Natural killer cell treated with Interleukin-12 subunit alpha and Interleukin-12 subunit beta and Interleukin-15 and Interleukin-18, amount 100 ng/mL, for 72 hours (primary cell): ENCODE results near the gene CNTN3. TPM values are rescaled to one million over a fixed set of nuclear protein-coding genes. Genes with fewer than 3 reads are reported as not detected.

Source experiments
- ATAC-seq, 2 donors: fragments of 150-1000 bp; cut with Tn5 transposase in 1 of 2; sonication (Bioruptor Pico), chemical (Tn5 transposase) in 1 of 2; 2 replicates each; pipeline ENCODE4 v1.10.0; 2021
- DNase-seq: peaks from one replicate; pipeline ENCODE4 v3.0.0; 2022; ENCODE audit warnings: low spot score
- H3K27ac Mint-ChIP-seq, 2 donors: 1 replicate in 1 of 2; 2 replicates in 1 of 2; pipeline ENCODE4 v1.8.0; 2022; ENCODE audit warnings: mixed read lengths in 2 of 2, mild to moderate bottlenecking in 1 of 2, moderate library complexity in 1 of 2
- H3K27me3 Mint-ChIP-seq, 2 donors: 1 replicate in 1 of 2; 2 replicates in 1 of 2; pipeline ENCODE4 v1.8.0; 2022; ENCODE audit warnings: mixed read lengths in 2 of 2
- H3K36me3 Mint-ChIP-seq: one replicate; pipeline ENCODE4 v1.8.0; 2022; ENCODE audit warnings: mixed read lengths
- H3K4me1 Mint-ChIP-seq, 2 donors: 1 replicate in 1 of 2; 2 replicates in 1 of 2; pipeline ENCODE4 v1.8.0; 2022; ENCODE audit warnings: low read depth in 2 of 2, mixed read lengths in 2 of 2, mild to moderate bottlenecking in 1 of 2
- H3K4me3 Mint-ChIP-seq: one replicate; pipeline ENCODE4 v1.8.0; 2022; ENCODE audit warnings: mixed read lengths
- H3K9me3 Mint-ChIP-seq: 2 replicates; pipeline ENCODE4 v1.8.0; 2022; ENCODE audit warnings: mixed read lengths
- total RNA-seq, 2 donors: library from RNA; stranded (reverse); gene quantifications; one replicate each; pipeline ENCODE4 v1.2.3, GENCODE V29; 2022

Gene CNTN3
- total RNA-seq, 2 donors from 2014 or later: not detected

DNA sequence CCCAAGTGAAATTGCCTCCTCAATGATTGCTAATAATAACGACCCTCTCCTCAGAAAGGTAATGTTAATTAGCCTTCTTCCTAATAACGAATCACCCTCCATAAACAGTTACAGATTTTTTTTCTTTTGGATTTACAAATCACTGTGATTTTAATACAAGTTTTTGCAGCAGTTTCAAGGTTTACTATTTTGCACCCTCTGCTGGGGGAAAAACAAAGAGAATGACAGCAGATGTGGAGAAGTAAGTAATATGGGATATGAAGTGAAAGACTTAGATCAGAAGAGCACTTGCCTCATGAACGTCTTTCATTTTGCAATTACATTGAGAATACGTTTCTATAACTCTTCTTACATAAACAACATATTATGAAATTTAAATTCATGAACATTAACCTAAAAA, 16.1 kb upstream of the CNTN3 start:
- H3K27ac Mint-ChIP-seq: no peak overlapping the region
- peaks cover 5% of the 10 kb centered on the region for H3K9me3 Mint-ChIP-seq
- ATAC-seq (no peak), DNase-seq (no peak)
- no peak overlapping the region for H3K4me3 Mint-ChIP-seq
- H3K27me3 Mint-ChIP-seq: no peaks in the 10 kb centered on the region
- H3K4me1 Mint-ChIP-seq: no peaks in the 10 kb centered on the region
- peaks cover 4% of the 10 kb centered on the region for H3K36me3 Mint-ChIP-seq

DNA sequence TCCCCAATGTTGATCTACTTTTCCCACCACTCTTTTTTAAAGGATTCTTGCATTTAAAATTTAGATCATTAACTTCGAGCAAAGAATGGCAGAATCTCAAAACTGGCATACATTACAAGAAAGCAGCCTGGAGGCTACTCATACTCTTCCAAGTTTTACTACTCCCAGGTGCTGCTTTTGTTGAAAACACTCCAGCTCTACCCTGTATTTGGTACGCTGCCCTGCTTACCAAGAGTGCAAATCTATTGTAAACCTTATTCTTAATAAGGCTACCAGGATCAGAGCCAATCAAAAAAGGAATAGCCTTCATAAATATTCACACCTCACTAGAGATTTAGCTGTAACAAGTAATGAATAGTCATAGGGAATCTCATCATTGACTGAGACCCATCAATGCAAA, 11.6 kb upstream of the CNTN3 start:
- ATAC-seq (no peak), DNase-seq (no peak)
- Mint-ChIP-seq H3K27me3 (no peaks in the 10 kb centered on the region), H3K9me3 (peaks cover 8% of the 10 kb centered on the region), H3K36me3 (peaks cover 4% of the 10 kb centered on the region), H3K4me1 (no peaks in the 10 kb centered on the region), H3K27ac (no peak overlapping the region), H3K4me3 (no peak overlapping the region)

DNA sequence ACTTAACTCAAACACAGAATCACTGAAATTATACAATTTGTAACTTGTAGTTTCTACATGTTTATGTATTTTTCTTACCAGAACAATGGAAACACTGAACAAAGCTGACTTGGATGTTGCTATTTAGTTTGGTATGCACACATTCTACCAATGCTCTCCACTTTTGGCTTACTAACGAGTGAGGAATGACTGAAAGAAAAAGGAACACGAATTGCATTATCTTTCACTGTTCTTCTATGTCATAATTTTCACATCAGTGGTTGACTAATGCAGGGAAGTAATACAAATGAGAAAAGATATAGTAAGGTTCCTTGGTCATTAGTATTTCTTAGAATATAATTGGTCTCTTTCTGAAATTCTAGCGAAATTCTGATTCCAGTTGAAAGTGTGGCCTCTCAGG, 9.8 kb upstream of the CNTN3 start:
- Mint-ChIP-seq H3K27ac (no peak overlapping the region), H3K27me3 (no peaks in the 10 kb centered on the region), H3K4me3 (no peak overlapping the region), H3K4me1 (no peaks in the 10 kb centered on the region), H3K9me3 (peaks cover 8% of the 10 kb centered on the region), H3K36me3 (peaks cover 4% of the 10 kb centered on the region)
- no peak for ATAC-seq
- no peak for DNase-seq

DNA sequence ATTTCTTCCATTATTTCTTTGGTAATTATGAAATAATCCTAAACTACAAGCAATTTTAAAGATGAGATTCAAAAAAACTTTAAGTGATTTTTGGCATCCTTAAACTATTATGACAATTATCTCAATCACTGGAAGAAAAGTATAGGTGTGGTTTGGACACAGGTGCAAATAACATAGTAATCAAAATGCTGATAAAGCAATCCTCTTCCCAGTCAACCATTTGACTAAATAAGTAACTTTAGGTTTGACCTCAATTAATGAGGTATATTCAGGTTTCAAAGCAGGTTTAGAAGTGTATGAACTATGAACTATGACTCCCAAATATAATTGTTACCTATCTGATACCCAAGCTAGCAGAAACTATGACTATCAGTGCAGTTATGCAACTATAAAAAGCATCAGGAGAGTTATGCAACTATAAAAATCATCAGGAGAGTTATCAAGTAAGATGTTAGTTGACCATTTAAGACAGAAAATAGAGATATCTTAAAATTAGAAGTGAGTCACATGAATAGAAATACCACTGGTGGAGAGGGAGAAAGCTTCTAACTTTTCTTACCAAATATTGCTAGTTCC, 8.9 kb upstream of the CNTN3 start:
- Mint-ChIP-seq H3K36me3 (peaks cover 4% of the 10 kb centered on the region), H3K9me3 (peaks cover 8% of the 10 kb centered on the region), H3K27me3 (no peaks in the 10 kb centered on the region), H3K27ac (no peak overlapping the region), H3K4me1 (no peaks in the 10 kb centered on the region), H3K4me3 (no peak overlapping the region)
- DNase-seq (no peak), ATAC-seq (no peak)

DNA sequence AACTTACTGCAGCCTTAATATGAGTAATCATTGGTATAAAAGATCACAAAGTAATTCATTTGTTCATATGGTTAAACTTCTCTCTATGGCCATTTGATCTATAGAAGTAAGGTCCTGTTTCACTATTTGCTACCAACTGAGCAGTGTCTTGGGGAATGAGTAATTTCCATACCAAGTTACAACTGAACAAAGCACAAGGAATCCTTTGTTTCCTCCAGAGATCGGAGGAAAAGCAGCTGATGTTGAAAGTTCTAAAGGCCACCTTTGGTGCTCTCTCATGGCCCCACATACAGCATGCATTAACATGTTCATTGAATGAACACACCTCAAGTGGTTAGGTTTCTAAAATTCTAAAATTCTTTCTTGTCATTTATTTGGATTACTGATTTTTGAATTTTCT, 7.1 kb upstream of the CNTN3 start:
- H3K27ac Mint-ChIP-seq: no peak overlapping the region
- no peaks in the 10 kb centered on the region for H3K27me3 Mint-ChIP-seq
- H3K4me1 Mint-ChIP-seq: no peaks in the 10 kb centered on the region
- H3K4me3 Mint-ChIP-seq: no peak overlapping the region
- peaks cover 3% of the 10 kb centered on the region for H3K9me3 Mint-ChIP-seq
- DNase-seq (no peak), ATAC-seq (no peak)
- H3K36me3 Mint-ChIP-seq: no peaks in the 10 kb centered on the region

DNA sequence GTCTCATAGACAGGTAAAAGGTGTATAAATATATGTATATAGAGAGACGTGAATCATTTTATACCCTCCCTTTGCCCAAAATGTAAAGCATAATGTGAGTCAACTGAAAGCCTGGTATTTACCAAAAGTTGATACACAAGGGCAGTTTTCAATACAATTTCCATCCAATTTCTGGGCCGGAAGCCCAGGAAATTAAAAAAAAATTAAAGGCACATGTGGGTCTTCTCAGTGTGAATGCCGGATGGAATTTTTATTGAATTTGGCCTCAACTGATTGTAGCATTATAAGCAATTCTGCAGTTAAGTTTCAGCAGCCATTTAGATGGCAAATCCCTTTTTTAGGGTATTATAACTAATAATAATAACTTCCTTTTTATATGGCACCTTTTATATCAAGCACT, 3.3 kb upstream of the CNTN3 start:
- peaks cover 3 to 8% of the 10 kb centered on the region in 2 donors for H3K27me3 Mint-ChIP-seq
- H3K9me3 Mint-ChIP-seq: peaks cover 2% of the 10 kb centered on the region
- no peak for ATAC-seq
- H3K36me3 Mint-ChIP-seq: no peaks in the 10 kb centered on the region
- H3K27ac Mint-ChIP-seq: no peak overlapping the region
- no peak overlapping the region for H3K4me3 Mint-ChIP-seq
- H3K4me1 Mint-ChIP-seq: no peaks in the 10 kb centered on the region
- DNase-seq: no peak

DNA sequence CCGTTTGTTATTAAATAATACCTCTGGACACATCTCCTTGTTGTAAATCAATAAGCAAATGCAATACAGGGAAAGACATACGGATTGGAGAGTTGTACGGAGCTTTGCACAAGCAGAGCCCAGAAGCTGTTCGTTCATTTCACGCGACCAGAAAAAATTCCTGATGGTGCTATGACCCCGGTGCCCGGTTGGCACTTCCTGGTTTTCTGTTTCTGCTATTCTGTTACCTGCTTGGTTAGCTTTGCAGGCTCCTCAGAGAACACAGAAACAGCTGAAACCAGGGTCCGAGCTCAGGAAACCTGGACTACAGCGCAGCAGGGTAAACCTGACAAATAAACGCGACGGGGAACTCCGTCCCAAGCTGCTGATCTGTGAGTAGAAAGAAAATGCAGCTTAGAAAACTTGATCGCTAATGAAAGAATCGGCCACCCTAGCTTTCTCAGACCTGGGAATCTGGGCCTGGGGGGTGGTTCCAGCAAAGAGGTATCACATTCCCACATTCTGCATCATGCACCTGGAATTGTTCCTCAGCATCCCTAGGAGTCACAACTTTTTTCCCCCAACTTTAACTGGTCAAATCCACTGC, 845 bp downstream of the CNTN3 start:
- no peaks in the 10 kb centered on the region for H3K4me1 Mint-ChIP-seq

DNA sequence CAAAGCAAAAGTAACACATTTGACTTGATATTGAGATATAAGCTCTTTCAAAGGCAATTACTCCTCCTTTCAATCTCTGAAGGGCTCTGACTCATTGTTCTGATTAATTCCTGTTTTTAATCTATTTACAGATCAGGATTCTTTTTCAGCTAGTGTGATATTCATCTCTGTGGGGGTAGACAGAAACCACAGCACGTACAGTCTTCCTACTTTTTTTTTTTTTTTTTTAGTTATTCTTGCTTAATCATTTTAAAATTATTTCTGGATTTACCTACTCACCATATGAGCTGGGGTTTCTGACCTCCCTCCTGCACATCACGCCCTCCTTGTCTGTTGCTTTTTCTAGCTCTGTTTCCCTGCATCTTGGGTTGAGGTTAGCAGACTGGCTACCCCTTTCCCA, 1.4 kb downstream of the CNTN3 start:
- no peak overlapping the region for H3K27ac Mint-ChIP-seq
- no peak overlapping the region for H3K4me3 Mint-ChIP-seq
- DNase-seq: no peak
- H3K36me3 Mint-ChIP-seq: no peaks in the 10 kb centered on the region
- ATAC-seq: no peak
- H3K9me3 Mint-ChIP-seq: peaks cover 6% of the 10 kb centered on the region
- H3K27me3 Mint-ChIP-seq: peaks cover 3 to 10% of the 10 kb centered on the region in 2 donors
- no peaks in the 10 kb centered on the region for H3K4me1 Mint-ChIP-seq

More for the DNA sequence above, 845 bp downstream of the CNTN3 start:
- H3K9me3 Mint-ChIP-seq: peaks cover 6% of the 10 kb centered on the region
- no peak for DNase-seq
- no peak for ATAC-seq
- H3K27me3 Mint-ChIP-seq: peaks cover 3 to 10% of the 10 kb centered on the region in 2 donors
- H3K27ac Mint-ChIP-seq: no peak overlapping the region
- H3K36me3 Mint-ChIP-seq: no peaks in the 10 kb centered on the region
- no peak overlapping the region for H3K4me3 Mint-ChIP-seq

DNA sequence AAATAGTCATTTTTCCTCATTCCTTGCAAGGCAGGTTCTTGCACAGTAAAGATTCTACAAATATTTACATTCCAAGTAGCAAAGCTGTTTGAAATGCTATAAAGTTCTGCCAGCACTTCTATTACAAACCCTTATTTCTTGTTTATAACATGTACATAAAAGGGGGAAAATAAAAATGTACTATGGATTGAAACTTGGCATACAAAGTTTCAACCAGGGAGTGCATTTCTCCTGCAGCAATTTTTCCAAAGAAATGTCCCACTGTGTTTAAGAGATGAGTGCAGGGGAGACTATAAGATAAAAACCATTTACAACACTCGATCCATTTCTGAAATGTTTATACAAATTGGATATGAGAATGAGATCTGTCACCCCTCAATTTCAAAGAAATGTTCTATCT, 3.3 kb downstream of the CNTN3 start:
- H3K9me3 Mint-ChIP-seq: peaks cover 7% of the 10 kb centered on the region
- H3K27me3 Mint-ChIP-seq: peaks cover 3 to 10% of the 10 kb centered on the region in 2 donors
- DNase-seq (no peak), ATAC-seq (no peak)
- no peaks in the 10 kb centered on the region for H3K36me3 Mint-ChIP-seq
- H3K4me3 Mint-ChIP-seq: no peak overlapping the region
- H3K4me1 Mint-ChIP-seq: no peaks in the 10 kb centered on the region
- no peak overlapping the region for H3K27ac Mint-ChIP-seq

DNA sequence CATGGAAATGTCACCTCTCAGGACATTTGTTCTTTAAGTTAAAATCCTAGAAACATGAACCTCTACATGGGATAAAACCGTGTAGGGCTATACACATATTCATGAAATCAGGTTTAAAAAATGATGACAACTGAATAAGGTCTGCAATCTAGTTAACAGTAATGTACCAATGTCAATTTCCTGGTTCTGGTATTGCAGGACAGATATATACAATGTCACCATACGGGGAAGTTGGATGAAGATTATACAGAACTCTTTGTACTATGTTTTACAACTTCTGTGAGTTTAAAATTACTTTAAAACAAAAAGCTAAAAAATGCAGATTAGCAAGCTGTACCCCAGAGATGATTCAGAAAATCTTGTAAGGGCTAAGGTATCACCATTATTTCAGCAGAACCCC, 6.7 kb downstream of the CNTN3 start:
- no peaks in the 10 kb centered on the region for H3K4me1 Mint-ChIP-seq
- no peak for ATAC-seq
- H3K27ac Mint-ChIP-seq: no peak overlapping the region
- H3K9me3 Mint-ChIP-seq: peaks cover 14% of the 10 kb centered on the region
- no peak overlapping the region for H3K4me3 Mint-ChIP-seq
- peaks cover 0 to 2% of the 10 kb centered on the region in 2 donors for H3K27me3 Mint-ChIP-seq
- DNase-seq: no peak
- no peaks in the 10 kb centered on the region for H3K36me3 Mint-ChIP-seq

DNA sequence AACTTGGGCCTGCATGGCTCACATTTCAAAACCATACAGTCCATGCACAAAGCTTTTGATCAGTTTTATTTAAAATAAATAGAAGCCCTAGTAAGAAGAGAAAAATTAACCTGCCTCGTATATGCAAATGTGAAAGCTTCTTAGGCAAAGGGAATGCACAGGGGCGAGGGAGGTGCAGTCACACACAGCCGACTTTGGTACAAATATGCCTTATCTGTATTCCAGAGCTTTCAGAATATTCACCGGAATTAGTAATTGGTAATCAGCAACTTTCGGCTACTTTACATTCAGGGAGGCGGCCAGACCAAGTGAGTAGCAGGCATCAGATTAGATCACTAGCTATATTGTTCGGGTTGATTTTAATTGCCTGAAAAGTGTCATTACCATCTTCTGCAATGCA, 7.5 kb downstream of the CNTN3 start:
- Mint-ChIP-seq H3K36me3 (no peaks in the 10 kb centered on the region), H3K27ac (no peak overlapping the region), H3K4me3 (no peak overlapping the region), H3K9me3 (peaks cover 14% of the 10 kb centered on the region), H3K27me3 (no peaks in the 10 kb centered on the region), H3K4me1 (no peaks in the 10 kb centered on the region)
- no peak for DNase-seq
- no peak for ATAC-seq

DNA sequence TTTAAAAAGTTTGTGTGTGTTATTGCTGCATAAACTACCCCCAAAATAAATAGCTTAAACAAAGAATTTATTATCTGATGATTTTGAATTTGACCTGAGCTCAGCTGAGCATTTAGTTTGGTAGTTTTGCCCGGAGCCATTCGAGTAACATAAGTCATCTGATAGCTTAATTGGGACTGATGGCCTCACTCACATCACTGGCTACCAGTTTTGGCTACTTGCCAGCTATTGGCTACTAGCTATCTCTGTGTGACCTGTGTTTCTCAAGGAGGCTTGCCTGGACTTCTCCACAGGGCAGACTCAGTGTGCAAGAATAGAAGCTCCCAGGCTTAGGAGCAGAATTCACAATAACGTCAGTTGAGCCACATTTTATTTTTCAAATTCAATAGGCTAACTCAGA, 9.0 kb downstream of the CNTN3 start:
- Mint-ChIP-seq H3K4me3 (no peak overlapping the region), H3K27ac (no peak overlapping the region)

DNA sequence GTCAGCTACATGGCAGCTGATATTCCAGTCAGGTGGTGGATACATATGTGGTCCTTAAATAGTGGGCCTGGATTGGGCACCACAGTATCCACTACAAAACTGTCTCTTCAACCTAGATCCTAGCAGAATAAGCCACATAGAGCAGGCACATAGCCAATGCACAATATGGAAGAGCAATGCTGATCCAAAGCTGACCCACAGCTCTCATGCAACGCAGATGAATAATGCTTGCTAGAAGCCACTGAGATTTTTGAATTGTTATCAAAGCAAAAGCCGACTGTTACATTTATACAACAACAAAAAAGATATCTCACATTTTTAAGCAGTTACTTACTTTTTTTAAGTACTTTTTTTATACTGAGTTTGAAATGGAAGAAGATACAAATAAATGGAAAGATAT, 11.2 kb downstream of the CNTN3 start:
- Mint-ChIP-seq H3K27ac (no peak overlapping the region), H3K4me1 (no peaks in the 10 kb centered on the region), H3K4me3 (no peak overlapping the region), H3K36me3 (no peaks in the 10 kb centered on the region), H3K9me3 (peaks cover 13% of the 10 kb centered on the region), H3K27me3 (no peaks in the 10 kb centered on the region)
- ATAC-seq (no peak), DNase-seq (no peak)

More for the DNA sequence above, 9.0 kb downstream of the CNTN3 start:
- Mint-ChIP-seq H3K27me3 (no peaks in the 10 kb centered on the region), H3K9me3 (peaks cover 14% of the 10 kb centered on the region), H3K36me3 (no peaks in the 10 kb centered on the region), H3K4me1 (no peaks in the 10 kb centered on the region)
- DNase-seq (no peak), ATAC-seq (no peak)

DNA sequence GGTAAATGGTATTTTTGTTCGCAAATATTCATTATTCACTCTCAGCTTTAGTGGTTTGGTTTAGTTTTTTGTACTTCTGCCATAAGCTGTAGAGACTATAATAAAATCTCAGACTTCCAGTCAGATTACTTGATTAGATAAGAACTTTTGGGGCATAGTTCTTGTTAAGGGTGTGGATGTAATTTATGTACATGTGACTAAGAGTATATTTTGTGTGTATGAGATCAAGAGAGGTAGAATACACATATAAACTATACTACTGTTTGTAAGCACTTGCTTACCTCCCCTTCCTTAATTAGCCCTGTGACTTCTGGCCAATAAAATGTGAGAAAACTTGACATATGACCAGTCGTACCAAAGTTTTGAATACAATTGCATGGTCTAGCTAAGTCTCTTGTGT, 12.0 kb downstream of the CNTN3 start:
- no peaks in the 10 kb centered on the region for H3K4me1 Mint-ChIP-seq
- peaks cover 13% of the 10 kb centered on the region for H3K9me3 Mint-ChIP-seq
- H3K36me3 Mint-ChIP-seq: no peaks in the 10 kb centered on the region
- H3K27ac Mint-ChIP-seq: no peak overlapping the region
- H3K4me3 Mint-ChIP-seq: no peak overlapping the region
- no peaks in the 10 kb centered on the region for H3K27me3 Mint-ChIP-seq
- no peak for ATAC-seq
- DNase-seq: no peak

DNA sequence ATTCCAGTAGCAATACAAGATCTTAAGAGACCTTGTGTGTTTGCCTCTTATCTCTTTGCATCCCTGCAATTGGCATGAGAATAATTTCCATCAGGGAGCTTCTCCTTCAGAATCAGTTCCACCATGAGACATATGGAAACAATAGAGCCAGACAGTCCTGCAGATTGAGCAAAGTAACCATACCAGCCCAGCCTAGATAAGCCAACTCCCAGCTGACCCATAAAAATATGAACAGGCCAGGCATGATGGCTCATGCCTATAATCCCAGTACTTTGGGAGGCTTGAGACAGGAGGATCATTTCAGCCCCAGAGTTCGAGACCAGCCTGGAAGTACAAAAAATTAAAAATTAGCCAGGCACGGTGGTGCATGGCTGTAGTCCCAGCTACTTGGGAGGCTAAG, 12.7 kb downstream of the CNTN3 start:
- H3K9me3 Mint-ChIP-seq: peaks cover 13% of the 10 kb centered on the region
- ATAC-seq (no peak), DNase-seq (no peak)
- H3K4me3 Mint-ChIP-seq: no peak overlapping the region
- no peak overlapping the region for H3K27ac Mint-ChIP-seq
- H3K4me1 Mint-ChIP-seq: no peaks in the 10 kb centered on the region
- H3K36me3 Mint-ChIP-seq: no peaks in the 10 kb centered on the region
- H3K27me3 Mint-ChIP-seq: no peaks in the 10 kb centered on the region
